BLaER1 (cell line): Measurements from ENCODE around the gene WDR93.
"Not testable (repeated sequence)": the region's sequence is repeated elsewhere in the genome, so short reads cannot be mapped to it uniquely, and the experiment has no call there.

Experiments used
- H3K27ac ChIP-seq: shearing (Covaris generic); formaldehyde crosslinking; 2 replicates; pipeline ENCODE4 v1.8.1; 2022
- H3K27me3 ChIP-seq: shearing (Covaris generic); formaldehyde crosslinking; 2 replicates; pipeline ENCODE4 v1.8.1; 2022
- H3K36me3 ChIP-seq: shearing (Covaris generic); formaldehyde crosslinking; 2 replicates; pipeline ENCODE4 v1.8.1; 2022
- H3K4me1 ChIP-seq: shearing (Covaris generic); formaldehyde crosslinking; 2 replicates; pipeline ENCODE4 v1.8.1; 2022
- H3K4me2 ChIP-seq: shearing (Covaris generic); formaldehyde crosslinking; 2 replicates; pipeline ENCODE4 v1.8.1; 2022
- H3K4me3 ChIP-seq: shearing (Covaris generic); formaldehyde crosslinking; 2 replicates; pipeline ENCODE4 v1.8.1; 2022
- H3K9ac ChIP-seq: shearing (Covaris generic); formaldehyde crosslinking; 2 replicates; pipeline ENCODE4 v1.8.1; 2022
- H3K9me3 ChIP-seq: shearing (Covaris generic); formaldehyde crosslinking; 2 replicates; pipeline ENCODE4 v1.8.1; 2022
- H4K20me1 ChIP-seq: shearing (Covaris generic); formaldehyde crosslinking; 2 replicates; pipeline ENCODE4 v1.8.1; 2022
- Cebpa-rat ChIP-seq: shearing (Covaris generic); IDR thresholded peaks from 2 replicates; pipeline ENCODE4 v1.8.1; 2022

The WDR93 gene

GRCh38 chr15:89680282-89680873 lies 10.2 kb upstream of the WDR93 start:
- H3K4me2 ChIP-seq = no peak overlapping the region
- H3K9me3 ChIP-seq = no peaks in the 10 kb centered on the region
- H3K4me1 ChIP-seq = no peaks in the 10 kb centered on the region
- no peak for TF ChIP-seq Cebpa-rat
- no peak overlapping the region for H3K27ac ChIP-seq
- H3K9ac ChIP-seq = no peak overlapping the region
- H4K20me1 ChIP-seq = no peaks in the 10 kb centered on the region
- H3K4me3 ChIP-seq = no peak overlapping the region
- H3K36me3 ChIP-seq = no peaks in the 10 kb centered on the region
- H3K27me3 ChIP-seq = no peaks in the 10 kb centered on the region

- H3K4me2 ChIP-seq = no peak overlapping the region
- H4K20me1 ChIP-seq = no peaks in the 10 kb centered on the region
- H3K9ac ChIP-seq = no peak overlapping the region
- H3K4me3 ChIP-seq = no peak overlapping the region
- no peaks in the 10 kb centered on the region for H3K27me3 ChIP-seq
- H3K27ac ChIP-seq = no peak overlapping the region
- TF ChIP-seq Cebpa-rat = no peak
- H3K36me3 ChIP-seq = no peaks in the 10 kb centered on the region
- no peaks in the 10 kb centered on the region for H3K4me1 ChIP-seq
- no peaks in the 10 kb centered on the region for H3K9me3 ChIP-seq
These were observed 9.5 kb upstream of the WDR93 start for GRCh38 chr15:89681146-89681545.

- H3K4me2 ChIP-seq = no peak overlapping the region
- TF ChIP-seq Cebpa-rat = no peak
- no peak overlapping the region for H3K9ac ChIP-seq
- H4K20me1 ChIP-seq = no peaks in the 10 kb centered on the region
- H3K9me3 ChIP-seq = peaks cover 9% of the 10 kb centered on the region; the same call in 1 of the 2 replicates
- no peaks in the 10 kb centered on the region for H3K36me3 ChIP-seq
- no peak overlapping the region for H3K27ac ChIP-seq
- H3K4me1 ChIP-seq = no peaks in the 10 kb centered on the region
- no peaks in the 10 kb centered on the region for H3K27me3 ChIP-seq
- no peak overlapping the region for H3K4me3 ChIP-seq
These were observed 4.6 kb upstream of the WDR93 start for GRCh38 chr15:89685995-89686394.

- peaks cover 9% of the 10 kb centered on the region; the same call in 1 of the 2 replicates for H3K9me3 ChIP-seq
- H3K36me3 ChIP-seq = no peaks in the 10 kb centered on the region
- H4K20me1 ChIP-seq = no peaks in the 10 kb centered on the region
- no peaks in the 10 kb centered on the region for H3K27me3 ChIP-seq
- H3K9ac ChIP-seq = no peak overlapping the region
- H3K4me1 ChIP-seq = no peaks in the 10 kb centered on the region
- H3K4me2 ChIP-seq = no peak overlapping the region
- no peak overlapping the region for H3K4me3 ChIP-seq
- no peak overlapping the region for H3K27ac ChIP-seq
- no peak for TF ChIP-seq Cebpa-rat
These were observed 4.1 kb upstream of the WDR93 start for GRCh38 chr15:89686522-89686921.

GRCh38 chr15:89689930-89690275 lies 708 bp upstream of the WDR93 start:
- H3K4me2 ChIP-seq = not testable (repeated sequence)

GRCh38 chr15:89693091-89693490 lies 2.5 kb downstream of the WDR93 start:
- no peak overlapping the region for H3K4me2 ChIP-seq

More at GRCh38 chr15:89689930-89690275, 708 bp upstream of the WDR93 start:
- not testable (repeated sequence) for H3K4me3 ChIP-seq, H3K36me3 ChIP-seq, H3K9me3 ChIP-seq, H3K27ac ChIP-seq, H4K20me1 ChIP-seq, H3K4me1 ChIP-seq, H3K27me3 ChIP-seq, H3K9ac ChIP-seq

GRCh38 chr15:89693696-89694095 lies 3.1 kb downstream of the WDR93 start:
- peaks cover 9% of the 10 kb centered on the region; the same call in 1 of the 2 replicates for H3K9me3 ChIP-seq
- H4K20me1 ChIP-seq = no peaks in the 10 kb centered on the region
- H3K4me2 ChIP-seq = no peak overlapping the region
- H3K9ac ChIP-seq = no peak overlapping the region
- H3K36me3 ChIP-seq = no peaks in the 10 kb centered on the region
- TF ChIP-seq Cebpa-rat = no peak
- no peaks in the 10 kb centered on the region for H3K4me1 ChIP-seq
- no peak overlapping the region for H3K4me3 ChIP-seq
- H3K27ac ChIP-seq = no peak overlapping the region
- no peaks in the 10 kb centered on the region for H3K27me3 ChIP-seq

More at GRCh38 chr15:89693091-89693490, 2.5 kb downstream of the WDR93 start:
- H3K27ac ChIP-seq = no peak overlapping the region
- H3K4me1 ChIP-seq = no peaks in the 10 kb centered on the region
- peaks cover 9% of the 10 kb centered on the region; the same call in 1 of the 2 replicates for H3K9me3 ChIP-seq
- H3K36me3 ChIP-seq = no peaks in the 10 kb centered on the region
- no peaks in the 10 kb centered on the region for H4K20me1 ChIP-seq
- H3K9ac ChIP-seq = no peak overlapping the region
- TF ChIP-seq Cebpa-rat = no peak
- H3K27me3 ChIP-seq = no peaks in the 10 kb centered on the region
- no peak overlapping the region for H3K4me3 ChIP-seq

GRCh38 chr15:89695198-89695597 lies 4.6 kb downstream of the WDR93 start:
- H3K27me3 ChIP-seq = no peaks in the 10 kb centered on the region
- no peak overlapping the region for H3K9ac ChIP-seq
- H4K20me1 ChIP-seq = no peaks in the 10 kb centered on the region
- H3K36me3 ChIP-seq = no peaks in the 10 kb centered on the region
- no peaks in the 10 kb centered on the region for H3K4me1 ChIP-seq
- TF ChIP-seq Cebpa-rat = no peak
- no peak overlapping the region for H3K4me2 ChIP-seq
- H3K4me3 ChIP-seq = no peak overlapping the region
- peaks cover 7% of the 10 kb centered on the region; the same call in 1 of the 2 replicates for H3K9me3 ChIP-seq
- H3K27ac ChIP-seq = no peak overlapping the region

GRCh38 chr15:89704411-89704810 lies 13.8 kb downstream of the WDR93 start:
- H3K4me3 ChIP-seq = no peak overlapping the region
- H3K9ac ChIP-seq = no peak overlapping the region
- H3K27me3 ChIP-seq = no peaks in the 10 kb centered on the region
- no peaks in the 10 kb centered on the region for H3K36me3 ChIP-seq
- H3K4me1 ChIP-seq = no peaks in the 10 kb centered on the region
- no peak overlapping the region for H3K4me2 ChIP-seq
- no peak for TF ChIP-seq Cebpa-rat
- H3K27ac ChIP-seq = no peak overlapping the region
- no peaks in the 10 kb centered on the region for H4K20me1 ChIP-seq
- no peaks in the 10 kb centered on the region for H3K9me3 ChIP-seq

- Histone ChIP-seq H3K9ac (no peak overlapping the region), H3K4me2 (no peak overlapping the region)
These were observed 17.0 kb downstream of the WDR93 start for GRCh38 chr15:89707577-89707976.

GRCh38 chr15:89714775-89715174 lies 24.2 kb downstream of the WDR93 start:
- H3K27me3 ChIP-seq = no peaks in the 10 kb centered on the region
- no peak overlapping the region for H3K4me2 ChIP-seq
- no peaks in the 10 kb centered on the region for H3K36me3 ChIP-seq
- H3K9me3 ChIP-seq = no peaks in the 10 kb centered on the region
- H3K27ac ChIP-seq = no peak overlapping the region
- TF ChIP-seq Cebpa-rat = no peak
- no peak overlapping the region for H3K4me3 ChIP-seq
- H3K9ac ChIP-seq = no peak overlapping the region
- H3K4me1 ChIP-seq = no peaks in the 10 kb centered on the region
- H4K20me1 ChIP-seq = no peaks in the 10 kb centered on the region

More at GRCh38 chr15:89707577-89707976, 17.0 kb downstream of the WDR93 start:
- Histone ChIP-seq H3K27ac (no peak overlapping the region), H3K36me3 (no peaks in the 10 kb centered on the region), H3K9me3 (no peaks in the 10 kb centered on the region), H3K4me3 (no peak overlapping the region), H4K20me1 (no peaks in the 10 kb centered on the region), H3K4me1 (no peaks in the 10 kb centered on the region), H3K27me3 (no peaks in the 10 kb centered on the region)
- no peak for TF ChIP-seq Cebpa-rat
